Panc1 (cell line): ENCODE results near the gene EIF4G3. TPM values are rescaled to one million over a fixed set of nuclear protein-coding genes. Genes with fewer than 3 reads are reported as not detected.
A peak's percentile ranks its signal among the peaks of the same experiment; 100 is the strongest.

ENCODE experiments used
- ATAC-seq: fragments of 200-7000 bp; cut with Tn5 transposase; 2 replicates; pipeline ENCODE4 v1.9.1; 2020; ENCODE audit warnings: mild to moderate bottlenecking, moderate library complexity
- BruUV-seq: library from RNA; stranded (reverse); fragments of 400-500 nt; replicated peaks from 2 replicates; lab custom pipeline; 2021; lab: Mats Ljungman, UMichigan
- CTCF ChIA-PET: fragments of 300-600 bp; sonication (Branson Sonifier 250); formaldehyde crosslinking; loops from one replicate; lab custom pipeline; 2022; ENCODE audit warnings: antibody characterized with exemption; lab: Charles Lee
- POLR2A ChIA-PET: fragments of 300-600 bp; sonication (Branson Sonifier 250); formaldehyde crosslinking; loops from one replicate; lab custom pipeline; 2022; ENCODE audit warnings: antibody characterized with exemption; lab: Charles Lee
- DNase-seq: peaks from one replicate; pipeline ENCODE4 v3.0.0-alpha.2; 2010; ENCODE audit warnings: low read depth, low spot score
- H3K27ac ChIP-seq: 2 replicates; pipeline ENCODE4 v1.5.1; 2011; ENCODE audit warnings: mild to moderate bottlenecking, low read length, inconsistent platforms
- H3K27me3 ChIP-seq: fragments of 200-500 bp; sonication (Bioruptor generic); 2 replicates; pipeline ENCODE4 v1.6.0; 2014; ENCODE audit warnings: low read length, inconsistent platforms; ENCODE audit not compliant: control insufficient read depth, insufficient read depth
- H3K36me3 ChIP-seq: fragments of 200-500 bp; sonication (Bioruptor generic); 2 replicates; pipeline ENCODE4 v1.5.1; 2014; ENCODE audit warnings: inconsistent platforms, mild to moderate bottlenecking, low read length, moderate library complexity; ENCODE audit not compliant: control insufficient read depth, insufficient read depth
- H3K4me1 ChIP-seq: 2 replicates; pipeline ENCODE4 v1.5.1; 2011; ENCODE audit warnings: inconsistent platforms, mild to moderate bottlenecking, low read length, moderate library complexity; ENCODE audit not compliant: control insufficient read depth, insufficient read depth
- H3K4me3 ChIP-seq, 2 experiments: 2 replicates each; pipeline ENCODE4 v1.5.1; 2011 to 2012; ENCODE audit warnings: low read depth in 2 of 2, low read length in 2 of 2, mild to moderate bottlenecking in 2 of 2, inconsistent platforms in 1 of 2, moderate library complexity in 1 of 2
- H3K9me3 ChIP-seq: fragments of 200-500 bp; sonication (Bioruptor generic); 2 replicates; pipeline ENCODE4 v1.5.1; 2014; ENCODE audit warnings: low read depth, mild to moderate bottlenecking, inconsistent platforms, low read length, moderate library complexity; ENCODE audit not compliant: control insufficient read depth, insufficient read depth
- POLR2AphosphoS5 ChIP-seq: IDR thresholded peaks from 2 replicates; pipeline ENCODE4 v1.6.1; 2012; ENCODE audit warnings: mild to moderate bottlenecking, low read depth, low read length, moderate library complexity
- SIN3A ChIP-seq: IDR thresholded peaks from 2 replicates; pipeline ENCODE4 v1.6.1; 2012; ENCODE audit warnings: low read depth, mild to moderate bottlenecking, low read length, moderate library complexity, borderline replicate concordance; ENCODE audit not compliant: insufficient read depth
- TCF7L2 ChIP-seq: IDR thresholded peaks from 2 replicates; pipeline ENCODE4 v1.6.1; 2011; ENCODE audit warnings: mild to moderate bottlenecking, low read depth, low read length, inconsistent platforms
- in situ Hi-C: cut with HindIII; loops from 2 replicates; pipeline ENCODE4 v1.10.0; 2016; ENCODE audit warnings: low sequenced_read_pairs, low pct_unique_long_range_greater_than_20kb
- intact Hi-C: fragments of 100-400 bp; cut with micrococcal nuclease; formaldehyde crosslinking; loops from one replicate; pipeline ENCODE4 v1.10.0; 2022; ENCODE audit not compliant: unreplicated experiment
- total RNA-seq: library from RNA; stranded (reverse); gene quantifications from one replicate; pipeline ENCODE4 v1.2.1, GENCODE V29; 2021; ENCODE audit not compliant: unreplicated experiment
- TF ChIP-seq, protein P1 (sequence below), 2 experiments: IDR thresholded peaks; 2 replicates each; pipeline ENCODE4 v1.6.1; 2011 to 2012; ENCODE audit warnings: low read depth in 2 of 2, control low read depth in 1 of 2, low read length in 1 of 2, mild to moderate bottlenecking in 1 of 2, moderate library complexity in 1 of 2; ENCODE audit not compliant: insufficient read depth in 1 of 2
- TF ChIP-seq, protein P2 (sequence below): fragments of 450-650 bp; IDR thresholded peaks from 2 replicates; pipeline ENCODE4 v1.5.1; 2017; ENCODE audit warnings: mild to moderate bottlenecking

The EIF4G3 gene
- total RNA-seq, 1 experiment from 2014 or later: 78.6 TPM

DNA sequence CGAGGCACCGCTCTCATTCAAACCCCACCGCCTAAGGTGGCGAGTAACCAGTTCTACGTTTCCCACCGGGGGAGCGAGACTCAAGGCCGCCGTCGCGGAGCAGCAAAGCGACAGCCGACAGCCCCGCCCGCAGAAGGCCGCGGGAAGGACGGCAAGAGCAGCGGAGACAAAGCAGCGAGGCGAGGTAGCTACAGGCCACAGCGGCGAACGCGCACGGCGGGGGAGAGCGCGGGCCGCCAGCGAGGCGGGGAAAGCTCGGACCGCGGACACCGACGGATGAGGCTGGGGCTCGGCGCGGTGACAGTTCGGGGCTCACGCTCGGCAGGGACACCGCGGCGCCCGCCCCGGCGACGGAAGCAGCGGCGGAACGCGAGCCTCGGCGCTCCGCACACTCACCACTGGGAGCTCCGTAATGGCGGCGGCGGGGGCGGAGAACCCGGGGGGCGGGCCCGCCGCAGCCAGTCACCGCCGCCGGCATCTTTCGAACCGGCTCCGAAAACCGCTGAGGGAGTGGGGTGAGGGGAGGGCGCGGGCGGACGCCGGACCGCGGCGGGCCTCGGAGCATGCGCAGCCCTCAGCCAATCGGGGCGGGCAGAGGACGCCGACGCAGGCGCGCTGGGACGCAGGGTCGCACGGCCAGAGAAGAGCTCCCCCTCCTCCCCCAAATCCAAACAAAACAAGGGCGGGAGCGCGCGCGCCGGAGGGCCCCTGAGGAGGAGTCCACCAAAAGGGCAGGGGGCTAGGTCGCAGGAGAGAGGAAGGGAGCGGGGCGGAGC lies 390.3 kb downstream of the EIF4G3 start:
- TF ChIP-seq SIN3A: no peak; the same call in 1 of the 2 replicates
- TF ChIP-seq POLR2AphosphoS5: no peak; the same call in 1 of the 2 replicates
- TF ChIP-seq, protein P1, sequence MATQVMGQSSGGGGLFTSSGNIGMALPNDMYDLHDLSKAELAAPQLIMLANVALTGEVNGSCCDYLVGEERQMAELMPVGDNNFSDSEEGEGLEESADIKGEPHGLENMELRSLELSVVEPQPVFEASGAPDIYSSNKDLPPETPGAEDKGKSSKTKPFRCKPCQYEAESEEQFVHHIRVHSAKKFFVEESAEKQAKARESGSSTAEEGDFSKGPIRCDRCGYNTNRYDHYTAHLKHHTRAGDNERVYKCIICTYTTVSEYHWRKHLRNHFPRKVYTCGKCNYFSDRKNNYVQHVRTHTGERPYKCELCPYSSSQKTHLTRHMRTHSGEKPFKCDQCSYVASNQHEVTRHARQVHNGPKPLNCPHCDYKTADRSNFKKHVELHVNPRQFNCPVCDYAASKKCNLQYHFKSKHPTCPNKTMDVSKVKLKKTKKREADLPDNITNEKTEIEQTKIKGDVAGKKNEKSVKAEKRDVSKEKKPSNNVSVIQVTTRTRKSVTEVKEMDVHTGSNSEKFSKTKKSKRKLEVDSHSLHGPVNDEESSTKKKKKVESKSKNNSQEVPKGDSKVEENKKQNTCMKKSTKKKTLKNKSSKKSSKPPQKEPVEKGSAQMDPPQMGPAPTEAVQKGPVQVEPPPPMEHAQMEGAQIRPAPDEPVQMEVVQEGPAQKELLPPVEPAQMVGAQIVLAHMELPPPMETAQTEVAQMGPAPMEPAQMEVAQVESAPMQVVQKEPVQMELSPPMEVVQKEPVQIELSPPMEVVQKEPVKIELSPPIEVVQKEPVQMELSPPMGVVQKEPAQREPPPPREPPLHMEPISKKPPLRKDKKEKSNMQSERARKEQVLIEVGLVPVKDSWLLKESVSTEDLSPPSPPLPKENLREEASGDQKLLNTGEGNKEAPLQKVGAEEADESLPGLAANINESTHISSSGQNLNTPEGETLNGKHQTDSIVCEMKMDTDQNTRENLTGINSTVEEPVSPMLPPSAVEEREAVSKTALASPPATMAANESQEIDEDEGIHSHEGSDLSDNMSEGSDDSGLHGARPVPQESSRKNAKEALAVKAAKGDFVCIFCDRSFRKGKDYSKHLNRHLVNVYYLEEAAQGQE (IDR thresholded peaks at IDR 0.05; ENCODE audit: insufficient read depth in 1 of 2, low read depth in 2 of 2, low read length in 1 of 2): no peak
- TF ChIP-seq, protein P2, sequence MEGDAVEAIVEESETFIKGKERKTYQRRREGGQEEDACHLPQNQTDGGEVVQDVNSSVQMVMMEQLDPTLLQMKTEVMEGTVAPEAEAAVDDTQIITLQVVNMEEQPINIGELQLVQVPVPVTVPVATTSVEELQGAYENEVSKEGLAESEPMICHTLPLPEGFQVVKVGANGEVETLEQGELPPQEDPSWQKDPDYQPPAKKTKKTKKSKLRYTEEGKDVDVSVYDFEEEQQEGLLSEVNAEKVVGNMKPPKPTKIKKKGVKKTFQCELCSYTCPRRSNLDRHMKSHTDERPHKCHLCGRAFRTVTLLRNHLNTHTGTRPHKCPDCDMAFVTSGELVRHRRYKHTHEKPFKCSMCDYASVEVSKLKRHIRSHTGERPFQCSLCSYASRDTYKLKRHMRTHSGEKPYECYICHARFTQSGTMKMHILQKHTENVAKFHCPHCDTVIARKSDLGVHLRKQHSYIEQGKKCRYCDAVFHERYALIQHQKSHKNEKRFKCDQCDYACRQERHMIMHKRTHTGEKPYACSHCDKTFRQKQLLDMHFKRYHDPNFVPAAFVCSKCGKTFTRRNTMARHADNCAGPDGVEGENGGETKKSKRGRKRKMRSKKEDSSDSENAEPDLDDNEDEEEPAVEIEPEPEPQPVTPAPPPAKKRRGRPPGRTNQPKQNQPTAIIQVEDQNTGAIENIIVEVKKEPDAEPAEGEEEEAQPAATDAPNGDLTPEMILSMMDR: no peak
- no peak for TF ChIP-seq TCF7L2

DNA sequence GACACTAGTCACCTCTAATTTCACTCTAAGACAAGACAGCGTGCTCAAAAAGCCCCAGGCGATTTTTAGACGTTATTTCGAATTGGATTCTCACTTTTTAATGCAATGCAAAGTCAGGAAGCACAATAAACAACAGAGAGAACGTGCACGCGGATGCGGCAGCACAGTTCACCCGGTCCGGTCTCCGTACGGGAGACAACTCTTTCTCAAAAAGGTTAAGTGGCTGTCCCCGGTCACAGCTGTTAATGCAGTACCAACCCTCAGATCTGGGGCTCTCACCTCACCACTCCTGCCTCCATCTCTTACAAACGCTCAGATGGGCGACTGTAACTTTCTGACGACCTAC lies 390.8 kb downstream of the EIF4G3 start:
- ChIA-PET POLR2A (interaction anchor here (0.6 to 1.0 kb wide), 7 partner anchors 8 to 1150 kb away, joined by 3 to 17 read pairs (median 6); no protein-coding TSS in a partner anchor), CTCF (no interaction called here)
- H3K4me3 ChIP-seq: peak overlapping the region; percentile 73 to 84
- no peak for ATAC-seq
- no TSS peak for BruUV-seq
- H3K27ac ChIP-seq: peak overlapping the region; percentile 92
- DNase-seq: no peak
- peaks cover 29% of the 10 kb centered on the region for H3K4me1 ChIP-seq
- TF ChIP-seq SIN3A: no peak
- TF ChIP-seq, protein P1 (IDR thresholded peaks at IDR 0.05; ENCODE audit: insufficient read depth in 1 of 2, low read depth in 2 of 2, low read length in 1 of 2): no peak
- in situ Hi-C loops (no loop called here), intact Hi-C loops (no loop called here)
- no peaks in the 10 kb centered on the region; the same call in 1 of the 2 replicates for H3K36me3 ChIP-seq
- no peaks in the 10 kb centered on the region for H3K9me3 ChIP-seq
- no peaks in the 10 kb centered on the region for H3K27me3 ChIP-seq

More for the DNA sequence above, 390.3 kb downstream of the EIF4G3 start:
- ATAC-seq: peak; percentile 88
- H3K9me3 ChIP-seq: no peaks in the 10 kb centered on the region
- peaks cover 25% of the 10 kb centered on the region for H3K4me1 ChIP-seq
- peak overlapping the region; percentile 92 for H3K27ac ChIP-seq
- in situ Hi-C loops: no loop called here
- CTCF ChIA-PET: no interaction called here
- peak overlapping the region; percentile 73 to 84 for H3K4me3 ChIP-seq
- no peaks in the 10 kb centered on the region for H3K27me3 ChIP-seq
- no peaks in the 10 kb centered on the region; the same call in 1 of the 2 replicates for H3K36me3 ChIP-seq
- peak; percentile 80 for DNase-seq
- POLR2A ChIA-PET: interaction anchor here (0.6 to 1.0 kb wide), 13 partner anchors 9 to 1149 kb away, joined by 3 to 17 read pairs (median 5); partner anchors contain the start of gene KIF17
- BruUV-seq: no TSS peak
- intact Hi-C loops: no loop called here
